ENCODE data around the gene UBE2J2. TPM values are rescaled to one million over a fixed set of nuclear protein-coding genes. Genes with fewer than 3 reads are reported as not detected.

UBE2J2 gene
- total and polyA plus RNA-seq, 2 of the 8 experiments (the other 6 are each of a cell fraction or from before 2014, with no cell fraction given), result 33.6 to 67.9 TPM

DNA sequence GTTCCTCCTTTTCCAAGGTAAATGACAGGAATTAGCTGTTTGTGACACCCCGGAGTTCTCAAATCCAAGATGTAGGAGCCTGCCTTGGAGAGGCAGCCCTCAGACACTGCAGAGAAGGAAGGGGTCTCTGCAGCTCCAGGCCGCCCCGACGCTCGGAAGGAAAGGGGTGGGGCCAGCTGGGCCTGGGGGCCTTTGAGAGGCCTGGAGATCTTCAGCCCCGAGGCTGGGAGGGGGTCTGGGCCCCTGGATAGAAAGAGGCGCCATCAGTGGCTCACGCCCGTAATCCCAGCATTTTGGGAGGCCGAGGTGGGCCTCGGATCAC, 66.1 kb downstream of the UBE2J2 start:
- Histone ChIP-seq H3K23ac (ENCODE audit: insufficient read length) (no peak overlapping the region), H3K4me2 (ENCODE audit: insufficient read depth in 1 of 2, low read depth in 2 of 2, low read length in 2 of 2) (no peak overlapping the region), H3K4me3 (ENCODE audit: extremely low read depth in 1 of 4, insufficient read depth in 2 of 4, low read depth in 3 of 4, low read length in 4 of 4) (no peak overlapping the region), H3K36me3 (ENCODE audit: control insufficient read depth in 2 of 4, insufficient read depth in 4 of 4, low read length in 3 of 4) (no peaks in the 10 kb centered on the region), H2BK5ac (ENCODE audit: low read depth, low read length) (no peak overlapping the region), H3K79me2 (ENCODE audit: control insufficient read depth in 1 of 2, insufficient read depth in 2 of 2, low read length in 2 of 2) (no peaks in the 10 kb centered on the region), H3K4ac (replicated peaks; ENCODE audit: insufficient read length, low read depth, low read length) (no peak overlapping the region), H3K27ac (ENCODE audit: low read depth, low read length) (no peak overlapping the region), H3K18ac (ENCODE audit: extremely low read depth, low read length) (no peak overlapping the region), H4K91ac (replicated peaks; ENCODE audit: insufficient read length, low read length) (no peak overlapping the region), H3K14ac (ENCODE audit: insufficient read length) (no peak overlapping the region), H2AFZ (ENCODE audit: low read length) (no peak overlapping the region), H2BK12ac (ENCODE audit: low read depth, low read length) (no peak overlapping the region), H3K23me2 (ENCODE audit: low read depth, low read length) (peaks cover 8% of the 10 kb centered on the region; the same call in 1 of the 2 replicates), H2BK20ac (ENCODE audit: low read length) (no peak overlapping the region), H2BK120ac (replicated peaks; ENCODE audit: low read depth, low read length) (no peak overlapping the region), H2AK5ac (ENCODE audit: low read depth, low read length) (no peak overlapping the region), H4K20me1 (replicated peaks in 1 of 2; ENCODE audit: control insufficient read depth in 1 of 2, insufficient read depth in 2 of 2, low read length in 2 of 2) (no peaks in the 10 kb centered on the region), H3K9ac (replicated peaks in 1 of 4; ENCODE audit: extremely low read depth in 1 of 4, low read depth in 3 of 4, low read length in 3 of 4) (no peak overlapping the region), H2BK15ac (ENCODE audit: low read length) (no peak overlapping the region), H4K8ac (ENCODE audit: extremely low read depth, insufficient read depth, low read length) (no peak overlapping the region), H3K4me1 (replicated peaks in 1 of 4; ENCODE audit: control insufficient read depth in 3 of 4, insufficient read depth in 4 of 4, low read length in 3 of 4) (peaks cover 0 to 13% (median 5%) of the 10 kb centered on the region in 4 experiments; a peak in 6 of 7 replicates), H3K27me3 (replicated peaks in 1 of 4; ENCODE audit: control insufficient read depth in 3 of 4, extremely low read depth in 1 of 4, insufficient read depth in 3 of 4, low read length in 3 of 4) (peaks cover 0 to 19% (median 15%) of the 10 kb centered on the region in 4 experiments; a peak in 6 of 7 replicates), H4K5ac (ENCODE audit: insufficient read length, low read depth, low read length) (no peak overlapping the region), H3K79me1 (ENCODE audit: low read depth, low read length) (no peaks in the 10 kb centered on the region), H3K56ac (replicated peaks; ENCODE audit: insufficient read length, low read depth, low read length) (no peak overlapping the region), H3K9me3 (ENCODE audit: insufficient read depth in 2 of 2, low read depth in 1 of 2, low read length in 1 of 2) (no peaks in the 10 kb centered on the region)
- CTCF ChIA-PET (ENCODE audit: partially characterized antibody), result interaction anchor here (0.8 to 1.9 kb wide), 10 partner anchors 12 to 145 kb away, joined by 3 to 6 read pairs (median 3); no protein-coding TSS in a partner anchor
- DNase-seq (ENCODE audit: low read depth in 1 of 2, low spot score in 2 of 2) (no peak), FAIRE-seq (no peak)
- POLR2A ChIA-PET (ENCODE audit: partially characterized antibody), result interaction anchor here (0.9 kb wide), 1 partner anchor 162 kb away, joined by 4 read pairs; no protein-coding TSS in a partner anchor
- 82% methylated on average over 11 of the region's 11 CpGs; no CpG with 5 or more reads in 1 of the 2 experiments for WGBS, 2 experiments (ENCODE audit: extremely low coverage in 1 of 2, insufficient coverage in 1 of 2, insufficient read length in 1 of 2, insufficient replicate concordance in 2 of 2, low coverage in 1 of 2, low lambda C conversion rate in 2 of 2, missing lambda C conversion rate in 1 of 2)
- TF ChIP-seq YY1 (IDR thresholded peaks at IDR 0.05; ENCODE audit: low read depth, low read length) (no peak), HDAC2 (IDR thresholded peaks at IDR 0.05; ENCODE audit: borderline replicate concordance in 1 of 2, low read depth in 2 of 2, low read length in 2 of 2) (no peak), MAFK (IDR thresholded peaks at IDR 0.05; ENCODE audit: low read depth, low read length) (no peak), BRCA1 (IDR thresholded peaks at IDR 0.05; ENCODE audit: low read depth, low read length) (no peak), RXRA (IDR thresholded peaks at IDR 0.05; ENCODE audit: insufficient read depth, low read depth, low read length) (no peak)
- TF ChIP-seq, protein P1, sequence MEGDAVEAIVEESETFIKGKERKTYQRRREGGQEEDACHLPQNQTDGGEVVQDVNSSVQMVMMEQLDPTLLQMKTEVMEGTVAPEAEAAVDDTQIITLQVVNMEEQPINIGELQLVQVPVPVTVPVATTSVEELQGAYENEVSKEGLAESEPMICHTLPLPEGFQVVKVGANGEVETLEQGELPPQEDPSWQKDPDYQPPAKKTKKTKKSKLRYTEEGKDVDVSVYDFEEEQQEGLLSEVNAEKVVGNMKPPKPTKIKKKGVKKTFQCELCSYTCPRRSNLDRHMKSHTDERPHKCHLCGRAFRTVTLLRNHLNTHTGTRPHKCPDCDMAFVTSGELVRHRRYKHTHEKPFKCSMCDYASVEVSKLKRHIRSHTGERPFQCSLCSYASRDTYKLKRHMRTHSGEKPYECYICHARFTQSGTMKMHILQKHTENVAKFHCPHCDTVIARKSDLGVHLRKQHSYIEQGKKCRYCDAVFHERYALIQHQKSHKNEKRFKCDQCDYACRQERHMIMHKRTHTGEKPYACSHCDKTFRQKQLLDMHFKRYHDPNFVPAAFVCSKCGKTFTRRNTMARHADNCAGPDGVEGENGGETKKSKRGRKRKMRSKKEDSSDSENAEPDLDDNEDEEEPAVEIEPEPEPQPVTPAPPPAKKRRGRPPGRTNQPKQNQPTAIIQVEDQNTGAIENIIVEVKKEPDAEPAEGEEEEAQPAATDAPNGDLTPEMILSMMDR (IDR thresholded peaks at IDR 0.05; ENCODE audit: control extremely low read depth in 1 of 3, insufficient read depth in 1 of 3, low read depth in 1 of 3, low read length in 3 of 3), result no peak

Data from H1 (cell line).